NCI-H2029 (cell line): ENCODE data around the gene CCDC12.

ENCODE experiments used
- DNase-seq: peaks from one replicate; lab custom pipeline; 2025; lab: John Stamatoyannopoulos, UW

The CCDC12 gene

DNA sequence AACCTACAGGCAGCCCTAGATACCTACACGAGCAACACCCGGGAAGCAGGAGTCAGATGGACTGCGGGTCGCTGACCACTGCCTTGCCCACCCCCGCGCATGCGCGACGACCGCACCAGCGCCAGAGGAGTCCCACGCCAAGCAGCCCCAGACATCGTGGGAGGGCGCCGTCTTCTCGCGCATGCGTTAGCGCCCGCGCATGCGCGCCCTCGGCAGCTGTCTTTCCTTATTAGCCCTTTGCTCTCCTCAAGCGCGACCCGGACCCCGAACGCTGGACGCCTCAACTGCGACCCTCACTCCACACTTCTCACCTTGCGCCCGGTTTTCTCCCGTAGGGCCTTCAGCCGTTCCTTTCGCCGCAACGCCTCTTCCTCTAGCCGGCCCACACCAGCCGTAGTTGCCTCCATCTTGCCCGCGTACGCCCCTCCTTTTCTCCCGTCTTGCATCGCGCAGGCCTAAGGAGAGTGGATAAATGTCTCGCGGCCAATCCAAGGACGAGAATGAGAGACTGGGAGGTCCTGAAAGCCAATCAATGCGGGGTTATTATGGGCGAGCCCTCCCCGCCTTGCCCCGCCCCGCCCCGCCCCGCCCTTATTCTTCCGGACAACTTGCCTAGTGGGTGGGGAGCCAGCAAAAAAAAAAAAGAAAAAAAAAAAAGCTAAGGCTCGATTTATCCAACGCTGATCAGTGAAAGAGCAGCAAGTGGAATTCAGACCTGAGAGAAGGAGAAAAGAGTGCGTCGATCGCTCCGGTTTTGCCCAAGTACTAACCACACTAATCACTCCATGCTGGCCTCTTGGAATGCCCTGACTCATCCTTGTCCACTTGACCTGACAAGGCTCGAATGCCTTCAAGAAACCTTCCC lies at the start of gene CCDC12:
Gene CCDC12, minus strand, starts transcription at position 420 of the 865 bp plus-strand sequence. Its CDS starts 13 bp downstream, at position 407.
- DNase-seq, result peak; percentile 99

- DNase-seq, result no peak
These were observed 48.4 kb upstream of the CCDC12 start for GRCh38 chr3:47024932-47025331.

- DNase-seq, result peak; percentile 99
These were observed 46.1 kb upstream of the CCDC12 start for GRCh38 chr3:47022641-47023071.

DNA sequence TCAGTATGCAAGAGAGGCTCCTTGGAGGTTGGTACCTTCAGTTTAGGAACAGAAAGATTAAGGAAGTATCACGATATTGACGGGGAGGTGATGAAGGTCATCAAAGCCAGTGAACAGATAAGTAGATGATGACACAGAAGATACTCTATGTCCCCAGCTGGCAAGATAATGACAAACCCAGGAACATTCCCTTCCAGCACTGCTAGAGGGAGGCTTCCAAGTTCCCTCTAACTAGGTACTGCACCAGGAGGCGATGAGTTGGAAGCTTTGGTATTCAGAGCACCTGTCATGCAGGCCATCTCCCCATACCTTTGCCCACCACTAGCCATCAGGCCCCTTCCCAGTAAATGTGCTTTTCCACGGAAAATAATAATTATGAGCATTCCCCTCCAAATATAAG lies 43.8 kb upstream of the CCDC12 start:
- no peak for DNase-seq

DNA sequence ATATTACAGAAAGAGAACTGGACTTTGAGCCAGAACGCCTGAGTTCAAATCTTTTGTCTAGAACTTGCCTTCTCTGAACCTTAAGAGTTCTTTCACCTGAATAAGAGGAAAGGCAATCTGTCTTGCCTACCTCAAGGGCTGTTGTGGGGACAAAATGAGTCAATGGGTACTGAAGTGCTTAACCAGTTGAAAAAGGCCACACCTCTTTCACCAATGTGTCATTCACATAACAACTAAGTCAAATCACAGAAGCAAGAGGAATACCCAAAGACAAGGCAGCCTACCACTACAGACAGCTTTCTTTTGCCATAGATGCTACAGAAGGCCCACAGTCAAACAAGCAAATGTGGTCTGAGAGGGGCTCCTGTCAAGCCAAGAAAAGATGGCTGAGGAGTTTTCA lies 42.7 kb upstream of the CCDC12 start:
- no peak for DNase-seq

DNA sequence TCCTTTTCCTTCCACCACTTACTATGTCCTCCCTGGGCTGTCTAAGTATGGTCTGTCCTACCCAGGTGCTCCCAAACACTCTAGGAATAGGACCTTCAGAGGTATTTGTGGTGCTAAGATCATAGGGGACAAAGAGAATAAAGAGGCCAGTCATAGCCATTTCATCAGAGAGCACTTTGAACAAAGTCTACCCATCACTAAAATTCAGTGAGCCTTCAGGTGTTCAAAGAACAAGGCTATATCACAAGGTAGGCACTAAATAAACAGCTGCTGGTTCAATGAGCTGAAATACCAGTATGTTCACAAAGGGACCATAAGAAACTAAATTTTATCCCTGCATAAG lies 41.7 kb upstream of the CCDC12 start:
- no peak for DNase-seq

DNA sequence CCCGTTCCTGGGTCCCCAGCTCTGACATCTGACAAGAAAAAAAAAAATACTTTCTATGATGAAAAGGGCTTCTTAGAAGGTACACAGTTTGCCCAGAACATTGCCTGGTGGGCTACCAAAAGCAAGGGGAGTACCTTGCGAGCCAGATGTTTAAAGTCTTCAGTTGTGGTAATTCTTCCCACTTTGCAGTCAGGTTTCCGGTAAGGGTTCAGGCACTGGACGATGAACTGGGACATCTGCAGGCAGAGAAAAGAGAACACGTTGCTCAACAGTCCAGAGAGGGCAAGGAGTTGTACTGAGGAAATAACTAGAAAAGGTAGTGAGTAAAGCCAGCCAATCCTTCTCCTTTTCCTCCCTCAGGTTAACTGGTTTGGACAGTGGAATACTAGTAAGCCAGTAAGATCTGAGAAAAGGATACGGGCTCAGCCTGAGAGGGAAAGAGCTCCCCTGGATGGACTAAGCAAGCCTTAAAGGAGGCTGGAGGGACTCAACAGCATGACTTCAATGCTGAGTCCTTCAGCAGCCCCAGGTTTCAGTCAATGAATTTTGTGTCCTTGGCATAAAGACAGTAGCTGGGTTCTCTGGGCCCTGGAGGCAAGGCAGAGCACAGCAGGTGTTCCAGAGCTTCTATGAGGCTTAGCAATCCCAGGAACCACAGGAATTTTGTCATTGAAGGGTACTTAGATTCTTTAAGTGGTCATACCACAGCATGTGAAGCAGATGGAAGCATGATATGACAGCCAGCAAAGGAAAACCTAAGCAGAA lies 41.1 kb upstream of the CCDC12 start:
- DNase-seq, result peak; percentile 10

GRCh38 chr3:47016934-47017435 lies 40.4 kb upstream of the CCDC12 start:
- DNase-seq, result no peak

- no peak for DNase-seq
These were observed 39.8 kb upstream of the CCDC12 start for GRCh38 chr3:47016086-47016933.

DNA sequence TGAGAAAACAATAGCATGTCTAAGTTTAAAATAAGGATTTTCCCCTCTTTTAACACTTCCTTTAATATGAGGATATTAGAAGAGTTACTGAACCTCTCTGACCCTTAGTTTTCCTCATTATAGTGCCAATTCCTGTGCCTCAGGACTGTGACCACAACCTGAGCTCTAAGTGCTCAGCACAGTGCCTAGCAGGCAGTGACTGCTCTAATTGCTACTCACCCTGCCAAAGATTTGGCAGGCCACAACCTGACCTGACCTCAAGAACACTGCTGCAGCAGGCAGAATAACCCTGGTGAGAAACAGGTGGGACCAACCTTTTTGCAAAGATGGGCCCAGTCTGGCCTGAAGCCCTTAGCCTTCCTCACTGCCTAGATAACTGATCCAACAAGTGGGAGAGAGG lies 38.6 kb upstream of the CCDC12 start:
- DNase-seq, result no peak

- DNase-seq, result no peak
These were observed 37.5 kb upstream of the CCDC12 start for GRCh38 chr3:47014036-47014435.

- no peak for DNase-seq
These were observed 36.7 kb upstream of the CCDC12 start for GRCh38 chr3:47013231-47013630.

- DNase-seq, result peak; percentile 58
These were observed 36.0 kb upstream of the CCDC12 start for GRCh38 chr3:47012342-47013230.

DNA sequence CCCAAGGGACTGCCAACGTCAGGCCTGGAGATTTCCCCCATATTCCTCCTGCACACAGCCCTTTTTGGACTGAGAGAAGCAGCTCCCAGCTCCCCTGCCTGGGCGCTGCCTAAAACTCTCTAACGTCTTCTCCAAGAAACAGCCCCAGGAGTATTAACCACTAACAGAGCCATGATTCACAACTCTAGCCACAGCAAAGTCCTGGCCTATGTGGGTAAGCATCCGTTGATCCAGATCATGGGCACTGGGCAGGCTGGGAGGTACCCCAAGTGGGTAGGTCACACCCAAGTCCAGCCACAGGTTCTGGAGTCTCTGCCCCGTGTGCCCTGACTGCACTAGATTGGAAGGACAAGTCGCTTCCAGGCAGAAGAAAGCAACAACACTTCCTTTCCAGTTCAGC lies 34.8 kb upstream of the CCDC12 start:
- DNase-seq, result no peak

- DNase-seq, result no peak
These were observed 34.4 kb upstream of the CCDC12 start for GRCh38 chr3:47010910-47011309.

- no peak for DNase-seq
These were observed 33.7 kb upstream of the CCDC12 start for GRCh38 chr3:47010111-47010712.

DNA sequence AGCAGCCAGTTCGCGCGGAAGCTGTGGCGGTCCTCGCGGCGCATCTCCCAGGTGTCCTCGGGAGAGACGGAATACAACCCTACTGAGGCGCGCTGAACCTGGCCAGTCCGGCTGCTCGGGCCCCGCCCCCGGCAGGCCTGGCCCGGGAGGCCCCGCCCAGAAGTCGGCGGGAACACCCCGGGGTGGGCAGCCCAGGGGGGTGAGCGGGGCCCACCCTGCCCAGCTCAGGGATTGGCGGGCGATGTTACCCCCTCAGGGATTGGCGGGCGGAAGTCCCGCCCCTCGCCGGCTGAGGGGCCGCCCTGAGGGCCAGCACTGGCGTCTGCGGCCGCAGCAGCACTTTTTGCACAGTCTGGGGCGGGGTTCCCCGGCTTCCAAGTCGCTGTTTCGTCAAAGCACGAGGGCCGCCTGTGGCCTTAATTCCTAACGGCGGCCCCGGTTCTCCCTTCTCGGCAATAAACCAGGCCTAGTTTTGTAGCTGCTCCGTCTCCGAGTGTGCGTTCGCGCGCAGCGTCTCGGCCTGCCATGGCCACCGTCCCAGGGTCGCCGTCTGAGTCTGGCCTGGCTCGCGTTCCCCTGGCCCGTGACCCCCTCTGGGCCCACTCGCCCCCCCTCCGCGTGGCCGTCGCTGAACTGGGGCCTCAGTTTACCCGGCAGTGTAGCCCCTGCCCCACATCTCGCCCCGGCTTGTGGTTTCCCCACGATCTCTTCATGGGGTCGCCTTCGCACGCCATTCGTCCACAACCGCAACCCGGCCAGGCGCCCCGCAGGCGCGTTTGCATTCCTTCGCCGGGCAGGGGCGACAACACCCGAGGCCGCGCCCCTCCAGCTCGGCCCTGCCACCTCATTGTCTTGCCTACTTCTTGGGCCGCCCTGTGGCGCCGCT lies 32.9 kb upstream of the CCDC12 start:
- peak; percentile 95 for DNase-seq

GRCh38 chr3:47008851-47009224 lies 32.3 kb upstream of the CCDC12 start:
- DNase-seq, result no peak

- DNase-seq, result no peak
These were observed 31.8 kb upstream of the CCDC12 start for GRCh38 chr3:47008234-47008796.
